ENCODE data around the gene SLC16A13. TPM values are rescaled to one million over a fixed set of nuclear protein-coding genes. Genes with fewer than 3 reads are reported as not detected.

Gene SLC16A13
- total RNA-seq, 1 experiment from 2014 or later, result 8.7 TPM

GRCh38 chr17:7020894-7021664 is 14.7 kb upstream of the SLC16A13 start:
- H3K36me3 Mint-ChIP-seq (ENCODE audit: insufficient read depth, unreplicated experiment), result peaks cover 5% of the 10 kb centered on the region
- no peaks in the 10 kb centered on the region for H3K27me3 Mint-ChIP-seq (ENCODE audit: insufficient read depth, unreplicated experiment)
- ChIA-PET CTCF (interaction anchor here (0.7 to 1.1 kb wide), 2 partner anchors 25 to 30 kb away, joined by 3 to 4 read pairs; no protein-coding TSS in a partner anchor), POLR2A (no interaction called here)
- no peak overlapping the region for H3K4me3 ChIP-seq (ENCODE audit: low read depth, low read length)
- no peaks in the 10 kb centered on the region for H3K9me3 ChIP-seq
- no peaks in the 10 kb centered on the region for H3K4me1 ChIP-seq
- peak overlapping the region; percentile 29 for H3K4me3 Mint-ChIP-seq (ENCODE audit: unreplicated experiment)
- TF ChIP-seq CTCF (IDR thresholded peaks at IDR 0.05; ENCODE audit: insufficient read depth in 1 of 2, low read depth in 1 of 2, low read length in 1 of 2, severe bottlenecking in 1 of 2, unreplicated experiment in 1 of 2), result no peak
- no TSS peak for BruUV-seq (replicated peaks)
- H3K27me3 ChIP-seq (replicated peaks; ENCODE audit: control insufficient read depth, insufficient read depth, low read length), result no peaks in the 10 kb centered on the region
- H3K27ac Mint-ChIP-seq (ENCODE audit: unreplicated experiment), result no peak overlapping the region
- peaks cover 1% of the 10 kb centered on the region; the same call in 1 of the 2 replicates for H3K36me3 ChIP-seq (ENCODE audit: control insufficient read depth, insufficient read depth, low read length)
- H3K9me3 Mint-ChIP-seq (ENCODE audit: unreplicated experiment), result no peaks in the 10 kb centered on the region
- intact Hi-C loops (cut with micrococcal nuclease; ENCODE audit: unreplicated experiment), result no loop called here
- H3K4me1 Mint-ChIP-seq (ENCODE audit: low read depth, unreplicated experiment), result no peaks in the 10 kb centered on the region
- no peak for DNase-seq

GRCh38 chr17:7021993-7022778 is 13.6 kb upstream of the SLC16A13 start:
- Histone ChIP-seq H3K36me3 (ENCODE audit: control insufficient read depth, insufficient read depth, low read length) (no peaks in the 10 kb centered on the region), H3K27me3 (replicated peaks; ENCODE audit: control insufficient read depth, insufficient read depth, low read length) (no peaks in the 10 kb centered on the region), H3K4me1 (no peaks in the 10 kb centered on the region), H3K9me3 (no peaks in the 10 kb centered on the region), H3K4me3 (ENCODE audit: low read depth, low read length) (no peak overlapping the region; the same call in 1 of the 2 replicates)
- peak in 1 of 2 experiments; percentile 64 for DNase-seq
- Mint-ChIP-seq H3K27ac (ENCODE audit: unreplicated experiment) (no peak overlapping the region), H3K4me3 (ENCODE audit: unreplicated experiment) (peak overlapping the region; percentile 29), H3K9me3 (ENCODE audit: unreplicated experiment) (no peaks in the 10 kb centered on the region), H3K36me3 (ENCODE audit: insufficient read depth, unreplicated experiment) (peaks cover 5% of the 10 kb centered on the region), H3K27me3 (ENCODE audit: insufficient read depth, unreplicated experiment) (no peaks in the 10 kb centered on the region), H3K4me1 (ENCODE audit: low read depth, unreplicated experiment) (no peaks in the 10 kb centered on the region)
- intact Hi-C loops (cut with micrococcal nuclease; ENCODE audit: unreplicated experiment), result no loop called here
- TF ChIP-seq CTCF (IDR thresholded peaks at IDR 0.05; ENCODE audit: insufficient read depth in 1 of 2, low read depth in 1 of 2, low read length in 1 of 2, severe bottlenecking in 1 of 2, unreplicated experiment in 1 of 2), result peak; percentile 44 to 67
- BruUV-seq (replicated peaks), result no TSS peak
- POLR2A ChIA-PET, result no interaction called here
- CTCF ChIA-PET, result interaction anchor here (0.7 to 1.1 kb wide), 3 partner anchors 23 to 111 kb away, joined by 3 to 4 read pairs (median 3); no protein-coding TSS in a partner anchor

- intact Hi-C loops (cut with micrococcal nuclease; ENCODE audit: unreplicated experiment), result no loop called here
- POLR2A ChIA-PET, result no interaction called here
- no peak within 1 kb of the TSS for H3K27ac Mint-ChIP-seq (ENCODE audit: unreplicated experiment)
These were observed 12.8 kb upstream of the SLC16A13 start, which contains the start of gene BCL6B for GRCh38 chr17:7022781-7023571. BCL6B (plus strand) TSS chr17:7023050; CDS start chr17:7023672, 622 bp downstream.

More at GRCh38 chr17:7022781-7023571, 12.8 kb upstream of the SLC16A13 start, which contains the start of gene BCL6B:
- H3K27me3 ChIP-seq (replicated peaks; ENCODE audit: control insufficient read depth, insufficient read depth, low read length), result no peaks in the 10 kb centered on the region
- Mint-ChIP-seq H3K4me1 (ENCODE audit: low read depth, unreplicated experiment) (no peaks in the 10 kb centered on the region), H3K9me3 (ENCODE audit: unreplicated experiment) (no peaks in the 10 kb centered on the region), H3K36me3 (ENCODE audit: insufficient read depth, unreplicated experiment) (peaks cover 5% of the 10 kb centered on the region), H3K27me3 (ENCODE audit: insufficient read depth, unreplicated experiment) (no peaks in the 10 kb centered on the region), H3K4me3 (ENCODE audit: unreplicated experiment) (peak within 1 kb of the TSS; percentile 29)
- no peak within 1 kb of the TSS; the same call in 1 of the 2 replicates for H3K4me3 ChIP-seq (ENCODE audit: low read depth, low read length)
- H3K36me3 ChIP-seq (ENCODE audit: control insufficient read depth, insufficient read depth, low read length), result no peaks in the 10 kb centered on the region
- TF ChIP-seq CTCF (IDR thresholded peaks at IDR 0.05; ENCODE audit: insufficient read depth in 1 of 2, low read depth in 1 of 2, low read length in 1 of 2, severe bottlenecking in 1 of 2, unreplicated experiment in 1 of 2), result no peak
- CTCF ChIA-PET, result interaction anchor here (0.8 kb wide), 1 partner anchor 112 kb away, joined by 3 read pairs; no protein-coding TSS in a partner anchor
- no TSS peak for BruUV-seq (replicated peaks)
- H3K9me3 ChIP-seq, result no peaks in the 10 kb centered on the region
- H3K4me1 ChIP-seq, result no peaks in the 10 kb centered on the region
- DNase-seq, result no peak

All from Caco-2 (cell line).